A549 (cell line): Measurements from ENCODE around the gene EPN1. TPM values are rescaled to one million over a fixed set of nuclear protein-coding genes. Genes with fewer than 3 reads are reported as not detected.

Source experiments
- ATAC-seq, 2 experiments: fragments of 200-7000 bp in 1 of 2; fragments of >200 bp in 1 of 2; cut with Nextera tagmentation in 1 of 2; cut with Tn5 transposase in 1 of 2; 3 replicates each; pipeline versions ENCODE4 v1.8.0 to v1.9.1; 2018 to 2020; ENCODE audit warnings: mild to moderate bottlenecking in 1 of 2, moderate library complexity in 1 of 2
- CTCF ChIA-PET: fragments of 300-600 bp; sonication (Branson Sonifier 250); formaldehyde crosslinking; extraction: SDS; loops from one replicate; lab custom pipeline; 2021; ENCODE audit warnings: antibody characterized with exemption, inconsistent platforms; lab: Yijun Ruan, JAX
- POLR2A ChIA-PET: fragments of 350-600 bp; formaldehyde crosslinking; extraction: SDS; loops from one replicate; lab custom pipeline; 2021; ENCODE audit warnings: antibody characterized with exemption, inconsistent platforms; lab: Yijun Ruan, JAX
- DNase-seq, 2 experiments: peaks; one replicate each; pipeline versions ENCODE4 v3.0.0 to v3.0.0-alpha.2; 2011 to 2016; ENCODE audit warnings: low read depth in 1 of 2, low spot score in 1 of 2
- FAIRE-seq: peaks from 2 replicates; lab custom pipeline; 2011; peaks lifted over from hg19 to GRCh38; lab: Jason Lieb, UNC
- H3K27ac ChIP-seq, 2 experiments: fragments of >200 bp; sonication (Bioruptor Twin); formaldehyde crosslinking; 3 replicates each; pipeline ENCODE4 v1.5.1; 2016 to 2017
- H3K4me1 ChIP-seq: fragments of >200 bp; sonication (Bioruptor Twin); formaldehyde crosslinking; 3 replicates; pipeline ENCODE4 v1.6.1; 2016
- H3K4me2 ChIP-seq: fragments of >200 bp; sonication (Bioruptor Twin); formaldehyde crosslinking; 3 replicates; pipeline ENCODE4 v1.6.1; 2016
- H3K4me3 ChIP-seq: fragments of >200 bp; sonication (Bioruptor Twin); formaldehyde crosslinking; 3 replicates; pipeline ENCODE4 v1.5.1; 2016
- H3K9me3 ChIP-seq: fragments of >200 bp; sonication (Bioruptor Twin); formaldehyde crosslinking; 3 replicates; pipeline ENCODE4 v1.6.1; 2016
- BCL3 ChIP-seq: fragments of >200 bp; sonication (Bioruptor Twin); formaldehyde crosslinking; IDR thresholded peaks from 3 replicates; pipeline ENCODE4 v1.6.1; 2016
- CBX2 ChIP-seq: fragments of 200-600 bp; sonication (generic); IDR thresholded peaks from 2 replicates; pipeline ENCODE4 v1.6.1; 2016; ENCODE audit warnings: low read depth, mild to moderate bottlenecking, borderline replicate concordance
- CEBPB ChIP-seq, 2 experiments: fragments of >200 bp in 1 of 2; sonication (Bioruptor Twin) in 1 of 2; formaldehyde crosslinking in 1 of 2; IDR thresholded peaks; 2 replicates each; pipeline ENCODE4 v1.6.1; 2012 to 2016
- CHD2 ChIP-seq: fragments of 150-350 bp; IDR thresholded peaks from 2 replicates; pipeline ENCODE4 v1.6.1; 2014; ENCODE audit warnings: low read length; ENCODE audit not compliant: partially characterized antibody
- EHMT2 ChIP-seq: fragments of 200-600 bp; sonication (generic); IDR thresholded peaks from 2 replicates; pipeline ENCODE4 v1.6.1; 2016; ENCODE audit warnings: antibody characterized with exemption, low read depth, mild to moderate bottlenecking, moderate library complexity
- EP300 ChIP-seq, 2 experiments: fragments of >200 bp; sonication (Bioruptor Twin); formaldehyde crosslinking; IDR thresholded peaks; 2 replicates in 1 of 2; 3 replicates in 1 of 2; pipeline ENCODE4 v1.6.1; 2016 to 2017
- GATA3 ChIP-seq: IDR thresholded peaks from 2 replicates; pipeline ENCODE4 v1.6.1; 2012; ENCODE audit warnings: borderline replicate concordance
- HOXB13 ChIP-seq: fragments of 250-450 bp; sonication (Bioruptor Pico); IDR thresholded peaks from 2 replicates; pipeline ENCODE4 v1.5.0; 2020; ENCODE audit warnings: low read depth, mild to moderate bottlenecking, moderate library complexity
- JUN ChIP-seq, 2 experiments: fragments of >200 bp; sonication (Bioruptor Twin); formaldehyde crosslinking; IDR thresholded peaks; 2 replicates in 1 of 2; 3 replicates in 1 of 2; pipeline ENCODE4 v1.6.1; 2016 to 2017
- JUNB ChIP-seq: fragments of >200 bp; sonication (Bioruptor Twin); formaldehyde crosslinking; IDR thresholded peaks from 2 replicates; pipeline ENCODE4 v1.6.1; 2016
- KDM1A ChIP-seq: fragments of 200-600 bp; sonication (generic); IDR thresholded peaks from 2 replicates; pipeline ENCODE4 v1.6.1; 2016; ENCODE audit warnings: low read depth, mild to moderate bottlenecking
- MAFK ChIP-seq: fragments of 450-650 bp; IDR thresholded peaks from 2 replicates; pipeline ENCODE4 v1.6.1; 2014; ENCODE audit not compliant: partially characterized antibody
- MAX ChIP-seq: IDR thresholded peaks from 2 replicates; pipeline ENCODE4 v1.6.1; 2012
- NFE2L2 ChIP-seq: fragments of 150-350 bp; conservative IDR thresholded peaks from 2 replicates; pipeline ENCODE4 v1.6.1; 2014; ENCODE audit warnings: low read length
- NR3C1 ChIP-seq: fragments of >200 bp; sonication (Bioruptor Twin); formaldehyde crosslinking; IDR thresholded peaks from 3 replicates; pipeline ENCODE4 v1.6.1; 2017
- POLR2A ChIP-seq: IDR thresholded peaks from 2 replicates; pipeline ENCODE4 v1.6.1; 2012; ENCODE audit warnings: mild to moderate bottlenecking, low read length
- RARB ChIP-seq: fragments of 250-450 bp; sonication (Bioruptor Pico); IDR thresholded peaks from 2 replicates; pipeline ENCODE4 v1.8.0; 2021; ENCODE audit warnings: mild to moderate bottlenecking, moderate library complexity
- RCOR1 ChIP-seq: fragments of 150-350 bp; IDR thresholded peaks from 2 replicates; pipeline ENCODE4 v1.6.1; 2014; ENCODE audit warnings: antibody characterized with exemption, low read length, low read depth
- RNF2 ChIP-seq: fragments of 200-600 bp; sonication (generic); IDR thresholded peaks from 2 replicates; pipeline ENCODE4 v1.6.1; 2016; ENCODE audit warnings: low read depth, mild to moderate bottlenecking, antibody characterized with exemption, moderate library complexity, borderline replicate concordance
- SMC3 ChIP-seq: fragments of >200 bp; sonication (Bioruptor Twin); formaldehyde crosslinking; IDR thresholded peaks from 3 replicates; pipeline ENCODE4 v1.6.1; 2018; ENCODE audit warnings: inconsistent platforms
- SREBF2 ChIP-seq: fragments of 450-650 bp; IDR thresholded peaks from 2 replicates; pipeline ENCODE4 v1.6.1; 2014; ENCODE audit warnings: mild to moderate bottlenecking, moderate library complexity
- TFCP2L1 ChIP-seq: fragments of 250-450 bp; sonication (Bioruptor Pico); IDR thresholded peaks from 2 replicates; pipeline ENCODE4 v1.5.0; 2021; ENCODE audit warnings: mild to moderate bottlenecking
- TP53 ChIP-seq: fragments of 250-450 bp; sonication (Bioruptor Pico); IDR thresholded peaks from 2 replicates; pipeline ENCODE4 v1.5.0; 2021; ENCODE audit warnings: mild to moderate bottlenecking, moderate library complexity
- ZC3H11A ChIP-seq: fragments of 450-650 bp; IDR thresholded peaks from 2 replicates; pipeline ENCODE4 v1.6.1; 2014; ENCODE audit warnings: antibody characterized with exemption, mild to moderate bottlenecking
- ZNF302 ChIP-seq: fragments of 250-450 bp; sonication (Bioruptor Pico); IDR thresholded peaks from 2 replicates; pipeline ENCODE4 v1.9.0; 2021; ENCODE audit warnings: inconsistent platforms, mild to moderate bottlenecking, moderate library complexity
- WGBS: methylation state at CpG from one replicate; pipeline ENCODE4 v1.1.6; 2017; ENCODE audit errors: missing lambda C conversion rate; 5-methylcytosine and 5-hydroxymethylcytosine counted together
- polyA plus RNA-seq, 4 experiments: library from polyadenylated mRNA; depleted of rRNA in 3 of 4; stranded (reverse); fragments of >200 nt; fragmentation: RNase III in 1 of 4; extraction: RNeasy Plus Mini Kit Qiagen cat#74134 plus additional on column Dnase treatment in 1 of 4; gene quantifications; 2 replicates in 3 of 4; 3 replicates in 1 of 4; pipeline ENCODE4 v1.2.3, GENCODE V29; 2011 to 2017
- TF ChIP-seq, protein P1 (sequence below): fragments of >200 bp; sonication (Bioruptor Twin); formaldehyde crosslinking; IDR thresholded peaks from 3 replicates; pipeline ENCODE4 v1.5.1; 2016
- TF ChIP-seq, protein P2 (sequence below): fragments of >200 bp; sonication (Bioruptor Twin); formaldehyde crosslinking; IDR thresholded peaks from 2 replicates; pipeline ENCODE4 v1.6.1; 2016

Gene EPN1
- polyA plus RNA-seq, 2 of the 4 experiments (the other 2 are of a cell fraction): 43.7 to 139 TPM

GRCh38 chr19:55699221-55699620, 24.2 kb downstream of the EPN1 start:
- WGBS: 92% methylated on average over 11 of the region's 11 CpGs
- peaks cover 11% of the 10 kb centered on the region; the same call in 1 of the 3 replicates for H3K9me3 ChIP-seq
- POLR2A ChIA-PET: no interaction called here

DNA sequence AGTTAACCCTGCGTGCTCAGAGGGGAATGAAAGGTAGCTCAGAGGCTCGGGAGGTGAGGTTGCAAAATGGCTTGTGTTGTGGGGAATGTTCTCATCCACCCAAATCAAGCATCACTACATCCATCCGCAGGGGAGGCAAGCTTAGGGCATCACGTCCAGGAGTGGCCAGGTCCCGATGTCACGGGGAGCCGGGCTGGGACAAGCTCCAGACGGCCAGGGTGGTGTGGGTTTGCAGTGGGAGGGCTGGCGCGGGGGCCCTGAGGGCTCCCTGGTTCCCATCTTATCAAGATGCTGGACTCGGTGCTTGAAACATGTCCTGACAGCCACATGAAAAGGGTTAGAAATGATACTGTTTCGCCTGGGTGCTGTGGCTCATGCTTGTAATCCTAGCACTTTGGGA, 25.8 kb downstream of the EPN1 start:
- TF ChIP-seq POLR2A: no peak
- no peak for TF ChIP-seq JUNB
- TF ChIP-seq MAX: no peak
- TF ChIP-seq EP300 (IDR thresholded peaks at IDR 0.05): no peak
- TF ChIP-seq CHD2: no peak
- TF ChIP-seq MAFK: no peak
- no peak for TF ChIP-seq RCOR1
- TF ChIP-seq, all 56 proteins: peak for 0

More at GRCh38 chr19:55699221-55699620, 24.2 kb downstream of the EPN1 start:
- FAIRE-seq: no peak
- Histone ChIP-seq H3K4me2 (no peak overlapping the region), H3K4me1 (no peaks in the 10 kb centered on the region), H3K4me3 (no peak overlapping the region), H3K27ac (no peak overlapping the region)
- no peak for ATAC-seq
- CTCF ChIA-PET: interaction anchor here (1.4 kb wide), 1 partner anchor 634 kb away, joined by 3 read pairs; no protein-coding TSS in a partner anchor
- DNase-seq: no peak
- TF ChIP-seq CBX2: no peak
- no peak for TF ChIP-seq HOXB13 (CRISPR knock-in tag)
- TF ChIP-seq CEBPB (IDR thresholded peaks at IDR 0.05): no peak
- TF ChIP-seq, protein P1, sequence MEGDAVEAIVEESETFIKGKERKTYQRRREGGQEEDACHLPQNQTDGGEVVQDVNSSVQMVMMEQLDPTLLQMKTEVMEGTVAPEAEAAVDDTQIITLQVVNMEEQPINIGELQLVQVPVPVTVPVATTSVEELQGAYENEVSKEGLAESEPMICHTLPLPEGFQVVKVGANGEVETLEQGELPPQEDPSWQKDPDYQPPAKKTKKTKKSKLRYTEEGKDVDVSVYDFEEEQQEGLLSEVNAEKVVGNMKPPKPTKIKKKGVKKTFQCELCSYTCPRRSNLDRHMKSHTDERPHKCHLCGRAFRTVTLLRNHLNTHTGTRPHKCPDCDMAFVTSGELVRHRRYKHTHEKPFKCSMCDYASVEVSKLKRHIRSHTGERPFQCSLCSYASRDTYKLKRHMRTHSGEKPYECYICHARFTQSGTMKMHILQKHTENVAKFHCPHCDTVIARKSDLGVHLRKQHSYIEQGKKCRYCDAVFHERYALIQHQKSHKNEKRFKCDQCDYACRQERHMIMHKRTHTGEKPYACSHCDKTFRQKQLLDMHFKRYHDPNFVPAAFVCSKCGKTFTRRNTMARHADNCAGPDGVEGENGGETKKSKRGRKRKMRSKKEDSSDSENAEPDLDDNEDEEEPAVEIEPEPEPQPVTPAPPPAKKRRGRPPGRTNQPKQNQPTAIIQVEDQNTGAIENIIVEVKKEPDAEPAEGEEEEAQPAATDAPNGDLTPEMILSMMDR: no peak
- no peak for TF ChIP-seq ZNF302 (CRISPR knock-in tag)
- no peak for TF ChIP-seq GATA3
- no peak for TF ChIP-seq NFE2L2
- TF ChIP-seq EHMT2: no peak
- TF ChIP-seq TFCP2L1 (CRISPR knock-in tag): no peak
- TF ChIP-seq RNF2: no peak
- no peak for TF ChIP-seq TP53 (CRISPR knock-in tag)
- no peak for TF ChIP-seq SMC3
- TF ChIP-seq RARB (CRISPR knock-in tag): no peak
- no peak for TF ChIP-seq CHD2
- TF ChIP-seq, protein P2, sequence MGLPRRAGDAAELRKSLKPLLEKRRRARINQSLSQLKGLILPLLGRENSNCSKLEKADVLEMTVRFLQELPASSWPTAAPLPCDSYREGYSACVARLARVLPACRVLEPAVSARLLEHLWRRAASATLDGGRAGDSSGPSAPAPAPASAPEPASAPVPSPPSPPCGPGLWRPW: no peak
- TF ChIP-seq NR3C1: no peak
- TF ChIP-seq KDM1A: no peak
- no peak for TF ChIP-seq JUN (IDR thresholded peaks at IDR 0.05)
- TF ChIP-seq ZC3H11A: no peak

GRCh38 chr19:55702131-55702627, 27.2 kb downstream of the EPN1 start:
- Histone ChIP-seq H3K4me2 (no peak overlapping the region), H3K4me3 (no peak overlapping the region), H3K4me1 (no peaks in the 10 kb centered on the region), H3K27ac (no peak overlapping the region), H3K9me3 (peaks cover 33% of the 10 kb centered on the region)
- no peak for DNase-seq
- no peak for FAIRE-seq
- POLR2A ChIA-PET: no interaction called here
- CTCF ChIA-PET: interaction anchor here (0.6 to 2.6 kb wide), 2 partner anchors 14 to 235 kb away, joined by 3 to 7 read pairs; no protein-coding TSS in a partner anchor
- TF ChIP-seq SREBF2 (no peak), TP53 (CRISPR knock-in tag) (no peak), EHMT2 (no peak), EP300 (IDR thresholded peaks at IDR 0.05) (no peak), BCL3 (no peak), RNF2 (no peak)
- no peak for ATAC-seq
- WGBS: 93% methylated on average over 13 of the region's 13 CpGs

More for the DNA sequence above, 25.8 kb downstream of the EPN1 start:
- ATAC-seq (no peak), FAIRE-seq (no peak), DNase-seq (no peak)
- ChIA-PET POLR2A (no interaction called here), CTCF (interaction anchor here (1.3 kb wide), 1 partner anchor 29 kb away, joined by 5 read pairs; no protein-coding TSS in a partner anchor)
- H3K4me1 ChIP-seq: no peaks in the 10 kb centered on the region
- H3K4me2 ChIP-seq: no peak overlapping the region
- H3K9me3 ChIP-seq: peaks cover 24% of the 10 kb centered on the region
- no peak overlapping the region for H3K27ac ChIP-seq
- H3K4me3 ChIP-seq: no peak overlapping the region
- 92% methylated on average over 12 of the region's 12 CpGs for WGBS
